DND-41 (cell line): ENCODE data around the gene MSANTD2.

Source experiments
- CTCF ChIP-seq: IDR thresholded peaks from 2 replicates; pipeline ENCODE4 v1.5.1; 2012; ENCODE audit warnings: borderline replicate concordance, low read length, moderate library complexity, mild to moderate bottlenecking; ENCODE audit not compliant: poor library complexity, severe bottlenecking; ENCODE audit errors: extremely low read depth
- EZH2 ChIP-seq: IDR thresholded peaks from 3 replicates; pipeline ENCODE4 v1.6.1; 2012; ENCODE audit warnings: borderline replicate concordance, low read depth, mild to moderate bottlenecking, moderate library complexity, low read length, inconsistent platforms; ENCODE audit not compliant: severe bottlenecking

- TF ChIP-seq CTCF: no peak
- TF ChIP-seq EZH2: no peak
Observed at GRCh38 chr11:124807660-124808270, 7.6 kb upstream of the MSANTD2 start.
